HepG2 (cell line): ENCODE data around the gene NPB. TPM values are rescaled to one million over a fixed set of nuclear protein-coding genes. Genes with fewer than 3 reads are reported as not detected.
A peak's percentile ranks its signal among the peaks of the same experiment; 100 is the strongest.

ENCODE experiments used
- E2F1 ChIP-seq: sonication (generic); formaldehyde crosslinking; IDR thresholded peaks from 2 replicates; pipeline ENCODE4 v1.5.0; 2020; ENCODE audit warnings: missing genetic modification reagents
- FOXM1 ChIP-seq: sonication (generic); formaldehyde crosslinking; IDR thresholded peaks from 2 replicates; pipeline ENCODE4 v1.5.0; 2020; ENCODE audit warnings: missing genetic modification reagents
- GMEB2 ChIP-seq: IDR thresholded peaks from 2 replicates; pipeline ENCODE4 v1.6.1; 2016; ENCODE audit warnings: missing biosample characterization, missing genetic modification reagents, low read depth
- KAT8 ChIP-seq: IDR thresholded peaks from 2 replicates; pipeline ENCODE4 v1.6.1; 2016; ENCODE audit warnings: missing genetic modification reagents, missing compliant biosample characterization
- SETDB1 ChIP-seq: sonication (generic); formaldehyde crosslinking; IDR thresholded peaks from 2 replicates; pipeline ENCODE4 v1.5.1; 2020; ENCODE audit warnings: missing genetic modification reagents, mild to moderate bottlenecking, borderline replicate concordance
- SMARCC2 ChIP-seq: fragments of 450-650 bp; IDR thresholded peaks from 2 replicates; pipeline ENCODE4 v1.6.1; 2017; ENCODE audit warnings: antibody characterized with exemption, mild to moderate bottlenecking
- TRIM22 ChIP-seq: fragments of 450-650 bp; IDR thresholded peaks from 2 replicates; pipeline ENCODE4 v1.6.1; 2017
- UBTF ChIP-seq: sonication (generic); formaldehyde crosslinking; IDR thresholded peaks from 2 replicates; pipeline ENCODE4 v1.4.0; 2020; ENCODE audit warnings: mild to moderate bottlenecking, missing genetic modification reagents
- ZNF136 ChIP-seq: sonication (generic); formaldehyde crosslinking; IDR thresholded peaks from 2 replicates; pipeline ENCODE4 v1.8.1; 2022; ENCODE audit warnings: low read depth, mild to moderate bottlenecking, moderate library complexity, missing genetic modification reagents
- ZNF207 ChIP-seq: fragments of 450-650 bp; IDR thresholded peaks from 2 replicates; pipeline ENCODE4 v1.6.1; 2016; ENCODE audit warnings: antibody characterized with exemption, borderline replicate concordance
- ZNF318 ChIP-seq: sonication (generic); formaldehyde crosslinking; IDR thresholded peaks from 2 replicates; pipeline ENCODE4 v1.4.0; 2020; ENCODE audit warnings: mild to moderate bottlenecking, missing genetic modification reagents
- ZNF557 ChIP-seq: sonication (generic); formaldehyde crosslinking; IDR thresholded peaks from 2 replicates; pipeline ENCODE4 v1.4.0; 2020; ENCODE audit warnings: missing genetic modification reagents
- ZNF562 ChIP-seq: sonication (generic); formaldehyde crosslinking; IDR thresholded peaks from 2 replicates; pipeline ENCODE4 v1.8.0; 2022; ENCODE audit warnings: missing genetic modification reagents, borderline replicate concordance
- ZSCAN22 ChIP-seq: sonication (generic); formaldehyde crosslinking; IDR thresholded peaks from 2 replicates; pipeline ENCODE4 v1.4.0; 2020; ENCODE audit warnings: mild to moderate bottlenecking, missing genetic modification reagents
- polyA plus RNA-seq, 8 experiments: library from polyadenylated mRNA; depleted of rRNA in 3 of 8; stranded (reverse) in 7 of 8; unstranded in 1 of 8; fragments of >200 nt; fragmentation: Illumina TruSeq in 4 of 8; extraction: Trizol in 4 of 8; gene quantifications; 2 replicates each; pipeline versions ENCODE4 v1.2.1 to v1.2.3, GENCODE V29; 2011 to 2016; ENCODE audit warnings: low read depth in 4 of 8, missing spikeins in 1 of 8, mixed read lengths in 1 of 8; ENCODE audit not compliant: insufficient read depth in 1 of 8
- total RNA-seq, 5 experiments: library from RNA; depleted of rRNA; stranded (reverse); fragments of >200 nt; fragmentation: Illumina TruSeq; extraction: Trizol; gene quantifications; 2 replicates each; pipeline ENCODE4 v1.2.3, GENCODE V29; 2016; ENCODE audit warnings: low read depth in 1 of 5

Gene NPB
- total and polyA plus RNA-seq, 2 of the 13 experiments (the other 11 are each of a cell fraction or from before 2014, with no cell fraction given), result 0.11 to 0.93 TPM

- TF ChIP-seq UBTF, result 0 out of 2 replicates have a peak, but pooled peaks have one; percentile 19
- TF ChIP-seq ZNF207, result no peak
- 0 out of 2 replicates have a peak, but pooled peaks have one; percentile 17 for TF ChIP-seq E2F1
- TF ChIP-seq SMARCC2, result no peak
- TF ChIP-seq SETDB1 (CRISPR knock-in tag), result no peak
- TF ChIP-seq TRIM22, result no peak
- no peak for TF ChIP-seq ZNF136 (CRISPR knock-in tag)
- no peak for TF ChIP-seq ZNF557 (CRISPR knock-in tag)
- TF ChIP-seq FOXM1 (CRISPR knock-in tag), result no peak
- TF ChIP-seq ZNF562, result no peak; the same call in 1 of the 2 replicates
- TF ChIP-seq ZNF318 (CRISPR knock-in tag), result no peak
- TF ChIP-seq GMEB2, result no peak
- no peak for TF ChIP-seq KAT8 (CRISPR knock-in tag)
- no peak for TF ChIP-seq ZSCAN22 (CRISPR knock-in tag)
These were observed 643 bp upstream of the NPB start (continued) for GRCh38 chr17:81901167-81902022.
